Activated naive CD4-positive, alpha-beta T cell treated with anti-CD3 and anti-CD28 coated beads, Interleukin-2, amount 50 U/mL, for 72 hours (primary cell): ENCODE data around the gene TAP1. TPM values are rescaled to one million over a fixed set of nuclear protein-coding genes. Genes with fewer than 3 reads are reported as not detected.

Experiments used
- ATAC-seq, 2 donors: fragments of 150-1000 bp; cut with Tn5 transposase; 2 replicates each; pipeline ENCODE4 v1.10.0; 2021; ENCODE audit warnings: mild to moderate bottlenecking in 2 of 2, moderate library complexity in 2 of 2
- DNase-seq, 2 donors: peaks; one replicate each; pipeline ENCODE4 v3.0.0; 2021 to 2022; ENCODE audit warnings: low spot score in 2 of 2
- H3K27ac Mint-ChIP-seq, 2 donors: one replicate each; pipeline ENCODE4 v1.8.0; 2022; ENCODE audit warnings: mild to moderate bottlenecking in 2 of 2, mixed read lengths in 2 of 2
- H3K36me3 Mint-ChIP-seq, 2 donors: one replicate each; pipeline ENCODE4 v1.8.0; 2022; ENCODE audit warnings: mixed read lengths in 2 of 2
- H3K9me3 Mint-ChIP-seq, 2 donors: one replicate each; pipeline ENCODE4 v1.8.0; 2022; ENCODE audit warnings: mixed read lengths in 2 of 2
- total RNA-seq, 2 donors: library from RNA; stranded (reverse); gene quantifications; one replicate each; pipeline ENCODE4 v1.2.3, GENCODE V29; 2022

Gene TAP1
- total RNA-seq, 2 donors from 2014 or later = 234 to 319 TPM

DNA sequence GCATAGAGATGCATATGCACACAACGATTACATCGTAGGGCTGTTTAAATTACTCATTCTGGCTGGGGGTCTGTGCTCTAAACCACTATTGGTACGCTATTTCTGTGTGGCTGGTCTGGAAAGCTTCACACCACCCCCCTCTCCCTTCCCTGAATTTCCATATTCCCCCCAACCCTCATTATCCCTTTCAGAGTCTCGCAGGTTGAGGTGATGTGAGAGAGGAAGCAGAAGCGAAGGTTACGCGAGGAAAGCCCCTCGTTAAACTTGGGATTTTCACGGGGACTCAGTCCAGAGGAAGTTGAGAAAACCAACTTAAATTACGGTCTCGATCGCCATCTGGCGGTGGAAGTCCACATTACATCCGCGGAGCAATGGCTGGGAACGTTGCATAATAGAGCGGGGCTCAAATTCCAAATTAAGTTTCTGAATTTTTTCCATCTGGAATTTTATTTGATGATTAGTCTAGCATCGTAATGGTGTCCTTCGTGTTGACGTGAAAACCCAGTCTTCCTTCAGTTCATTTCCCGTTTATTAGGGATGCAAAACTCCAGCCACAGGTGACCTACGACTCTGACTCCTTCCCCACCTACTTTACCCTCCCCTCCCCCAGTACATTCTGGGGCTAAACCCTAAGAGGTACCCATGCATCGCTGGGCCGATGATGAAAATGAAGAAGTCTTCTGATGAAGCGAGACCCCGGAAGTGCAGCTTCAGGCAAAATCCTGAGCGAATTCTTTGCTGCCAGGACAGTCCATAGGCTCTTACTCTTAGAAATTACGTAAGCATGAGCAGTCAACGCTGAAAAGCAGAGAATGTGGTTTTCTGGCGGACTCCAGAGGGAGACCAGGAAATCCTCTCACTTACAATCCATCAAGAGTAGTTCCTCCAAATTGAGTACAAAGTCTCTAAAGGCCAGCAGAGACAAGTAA lies 56.4 kb downstream of the TAP1 start:
- no peaks in the 10 kb centered on the region for H3K36me3 Mint-ChIP-seq
- H3K9me3 Mint-ChIP-seq = peaks cover 0 to 6% of the 10 kb centered on the region in 2 donors
- peak; percentile 71 to 75 for ATAC-seq

More for the DNA sequence above, 56.4 kb downstream of the TAP1 start:
- peak; percentile 71 to 82 for DNase-seq
- no peak overlapping the region for H3K27ac Mint-ChIP-seq

Other genes starting within 250 kb of the TAP1 start
- 1 to 10 TPM in 1 of 2 donors, not detected in 1; 1.7 TPM for gene HLA-DQA1, start 216.3 kb downstream of the TAP1 start, total RNA-seq
- gene HLA-DQB1, start 187.0 kb downstream of the TAP1 start, total RNA-seq = 10 to 100 TPM in 1 of 2 donors, not detected in 1; 34.7 TPM
- not detected for gene HLA-DQA2, start 112.3 kb downstream of the TAP1 start, total RNA-seq
- under 1 TPM in 1 of 2 donors, not detected in 1; 0.54 TPM for gene HLA-DQB2, start 90.2 kb downstream of the TAP1 start, total RNA-seq
- gene HLA-DOB, start 36.7 kb downstream of the TAP1 start, total RNA-seq = 1 to 10 TPM; 3.8 to 4.0 TPM
- gene TAP2, start 15.0 kb downstream of the TAP1 start, total RNA-seq = 100 to 1,000 TPM; 118 to 128 TPM
- gene PSMB8, start 9.7 kb downstream of the TAP1 start, total RNA-seq = 100 to 1,000 TPM; 334 to 353 TPM
- gene PSMB9, start 488 bp upstream of the TAP1 start, total RNA-seq = 100 to 1,000 TPM; 202 to 262 TPM
- 1 to 10 TPM; 2.8 to 4.5 TPM for gene HLA-DMB, start 87.3 kb upstream of the TAP1 start, total RNA-seq
- 10 to 100 TPM; 23.0 to 33.5 TPM for gene HLA-DMA, start 99.4 kb upstream of the TAP1 start, total RNA-seq
- gene BRD2, start 114.9 kb upstream of the TAP1 start, total RNA-seq = 100 to 1,000 TPM; 216 to 254 TPM
- gene HLA-DOA, start 155.9 kb upstream of the TAP1 start, total RNA-seq = 1 to 10 TPM; 1.8 to 3.2 TPM
- gene HLA-DPA1, start 219.9 kb upstream of the TAP1 start, total RNA-seq = 10 to 100 TPM; 24.4 to 45.8 TPM
- gene HLA-DPB1, start 222.3 kb upstream of the TAP1 start, total RNA-seq = 10 to 100 TPM; 10.6 to 39.0 TPM